Stimulated activated CD4-positive, alpha-beta T cell treated with anti-CD3 and anti-CD28 coated beads, Interleukin-4, amount 100 ng/mL, for 4 hours (primary cell): Measurements from ENCODE around the gene MOB3B.

Experiments
- DNase-seq, 2 experiments: peaks; one replicate each; pipeline ENCODE4 v3.0.0-alpha.2; 2020

The MOB3B gene

GRCh38 chr9:27413511-27414219, 115.9 kb downstream of the MOB3B start:
- DNase-seq = no peak

GRCh38 chr9:27412963-27413362, 116.7 kb downstream of the MOB3B start:
- no peak for DNase-seq

- no peak for DNase-seq
These were observed 117.5 kb downstream of the MOB3B start for GRCh38 chr9:27412081-27412480.

GRCh38 chr9:27408482-27408881, 121.1 kb downstream of the MOB3B start:
- no peak for DNase-seq

- no peak for DNase-seq
These were observed 121.6 kb downstream of the MOB3B start for GRCh38 chr9:27408001-27408400.

- DNase-seq = no peak
These were observed 122.1 kb downstream of the MOB3B start for GRCh38 chr9:27407491-27407890.

- DNase-seq = no peak
These were observed 125.0 kb downstream of the MOB3B start for GRCh38 chr9:27404661-27405060.

GRCh38 chr9:27402626-27403025, 127.0 kb downstream of the MOB3B start:
- DNase-seq = no peak

- no peak for DNase-seq
These were observed 129.2 kb downstream of the MOB3B start for GRCh38 chr9:27400334-27400880.

- no peak for DNase-seq
These were observed 130.5 kb downstream of the MOB3B start for GRCh38 chr9:27398982-27399653.

- no peak for DNase-seq
These were observed 133.1 kb downstream of the MOB3B start for GRCh38 chr9:27396495-27396894.

GRCh38 chr9:27395484-27395921, 134.1 kb downstream of the MOB3B start:
- no peak for DNase-seq

- DNase-seq = no peak
These were observed 134.8 kb downstream of the MOB3B start for GRCh38 chr9:27394826-27395201.

GRCh38 chr9:27394154-27394825, 135.3 kb downstream of the MOB3B start:
- no peak for DNase-seq

- DNase-seq = no peak
These were observed 136.4 kb downstream of the MOB3B start for GRCh38 chr9:27393054-27393846.

GRCh38 chr9:27392451-27392850, 137.2 kb downstream of the MOB3B start:
- DNase-seq = no peak

- no peak for DNase-seq
These were observed 138.3 kb downstream of the MOB3B start for GRCh38 chr9:27391040-27391895.

GRCh38 chr9:27388150-27388549, 141.5 kb downstream of the MOB3B start:
- no peak for DNase-seq

GRCh38 chr9:27387722-27388121, 141.9 kb downstream of the MOB3B start:
- no peak for DNase-seq

GRCh38 chr9:27386571-27387091, 143.0 kb downstream of the MOB3B start:
- no peak for DNase-seq

GRCh38 chr9:27385606-27386322, 143.8 kb downstream of the MOB3B start:
- no peak for DNase-seq
